ENCODE data around the gene ERC1. TPM values are rescaled to one million over a fixed set of nuclear protein-coding genes. Genes with fewer than 3 reads are reported as not detected.
"Not testable (repeated sequence)": the region's sequence is repeated elsewhere in the genome, so short reads cannot be mapped to it uniquely, and the experiment has no call there.

Gene ERC1
- total RNA-seq, 6 experiments from 2014 or later: 44.1 to 48.9 (median 47.9) TPM

DNA sequence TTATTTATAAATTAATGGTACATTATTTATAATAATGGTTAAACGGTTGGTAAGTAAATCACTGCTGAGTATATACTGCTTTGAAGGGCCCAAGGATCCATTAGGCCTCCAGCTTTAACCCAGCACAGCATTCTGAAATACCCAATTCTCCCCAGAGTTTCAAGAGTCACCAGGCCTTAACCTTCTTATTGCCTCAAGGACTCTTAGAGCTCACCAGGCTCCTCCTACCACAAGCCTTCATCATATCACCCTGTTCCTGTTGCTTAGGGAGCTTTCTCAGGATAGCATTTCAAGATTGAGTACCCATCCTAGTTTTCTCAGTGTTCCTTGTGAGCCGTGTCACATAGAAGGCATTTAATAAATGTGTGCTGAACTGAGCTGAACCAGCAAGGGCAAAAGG is 360.9 kb downstream of the ERC1 start:
- DNase-seq: peak; percentile 40
- peak overlapping the region; percentile 64 for H3K27ac Mint-ChIP-seq
- peaks cover 3% of the 10 kb centered on the region; the same call in 1 of the 2 replicates for H3K27me3 Mint-ChIP-seq (ENCODE audit: insufficient read depth)
- peaks cover 77% of the 10 kb centered on the region for H3K4me1 Mint-ChIP-seq (ENCODE audit: low read depth)
- H3K9me3 Mint-ChIP-seq: no peaks in the 10 kb centered on the region
- no peak overlapping the region for H3K4me3 Mint-ChIP-seq
- H3K36me3 Mint-ChIP-seq (ENCODE audit: low read depth): no peaks in the 10 kb centered on the region
- TF ChIP-seq, protein P1, sequence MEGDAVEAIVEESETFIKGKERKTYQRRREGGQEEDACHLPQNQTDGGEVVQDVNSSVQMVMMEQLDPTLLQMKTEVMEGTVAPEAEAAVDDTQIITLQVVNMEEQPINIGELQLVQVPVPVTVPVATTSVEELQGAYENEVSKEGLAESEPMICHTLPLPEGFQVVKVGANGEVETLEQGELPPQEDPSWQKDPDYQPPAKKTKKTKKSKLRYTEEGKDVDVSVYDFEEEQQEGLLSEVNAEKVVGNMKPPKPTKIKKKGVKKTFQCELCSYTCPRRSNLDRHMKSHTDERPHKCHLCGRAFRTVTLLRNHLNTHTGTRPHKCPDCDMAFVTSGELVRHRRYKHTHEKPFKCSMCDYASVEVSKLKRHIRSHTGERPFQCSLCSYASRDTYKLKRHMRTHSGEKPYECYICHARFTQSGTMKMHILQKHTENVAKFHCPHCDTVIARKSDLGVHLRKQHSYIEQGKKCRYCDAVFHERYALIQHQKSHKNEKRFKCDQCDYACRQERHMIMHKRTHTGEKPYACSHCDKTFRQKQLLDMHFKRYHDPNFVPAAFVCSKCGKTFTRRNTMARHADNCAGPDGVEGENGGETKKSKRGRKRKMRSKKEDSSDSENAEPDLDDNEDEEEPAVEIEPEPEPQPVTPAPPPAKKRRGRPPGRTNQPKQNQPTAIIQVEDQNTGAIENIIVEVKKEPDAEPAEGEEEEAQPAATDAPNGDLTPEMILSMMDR (IDR thresholded peaks at IDR 0.05): no peak

DNA sequence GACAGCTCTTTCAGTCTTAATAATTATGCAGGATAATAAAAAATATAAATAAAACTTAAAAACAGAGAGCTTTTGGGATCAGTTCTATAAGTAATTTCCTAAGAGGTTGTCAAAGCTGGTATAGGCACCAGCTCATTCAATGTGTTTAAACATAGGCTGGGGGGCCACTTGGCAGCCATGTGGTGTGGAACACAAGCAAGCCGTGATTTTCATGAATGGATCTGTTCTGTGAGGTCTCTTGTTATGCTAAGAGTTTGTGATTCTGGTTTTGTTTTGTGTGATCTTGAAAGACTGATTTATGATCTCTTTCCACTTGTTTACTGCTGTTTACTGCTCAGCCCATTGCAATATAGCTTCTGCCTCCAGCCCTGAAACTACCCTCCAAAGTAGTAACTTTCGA is 362.4 kb downstream of the ERC1 start:
- no peak for DNase-seq
- H3K4me1 Mint-ChIP-seq (ENCODE audit: low read depth): peaks cover 82% of the 10 kb centered on the region
- TF ChIP-seq, protein P1 (IDR thresholded peaks at IDR 0.05): no peak
- H3K9me3 Mint-ChIP-seq: no peaks in the 10 kb centered on the region
- H3K27ac Mint-ChIP-seq: no peak overlapping the region
- peaks cover 3% of the 10 kb centered on the region; the same call in 1 of the 2 replicates for H3K27me3 Mint-ChIP-seq (ENCODE audit: insufficient read depth)
- no peak overlapping the region for H3K4me3 Mint-ChIP-seq
- H3K36me3 Mint-ChIP-seq (ENCODE audit: low read depth): peaks cover 1% of the 10 kb centered on the region; the same call in 1 of the 2 replicates

DNA sequence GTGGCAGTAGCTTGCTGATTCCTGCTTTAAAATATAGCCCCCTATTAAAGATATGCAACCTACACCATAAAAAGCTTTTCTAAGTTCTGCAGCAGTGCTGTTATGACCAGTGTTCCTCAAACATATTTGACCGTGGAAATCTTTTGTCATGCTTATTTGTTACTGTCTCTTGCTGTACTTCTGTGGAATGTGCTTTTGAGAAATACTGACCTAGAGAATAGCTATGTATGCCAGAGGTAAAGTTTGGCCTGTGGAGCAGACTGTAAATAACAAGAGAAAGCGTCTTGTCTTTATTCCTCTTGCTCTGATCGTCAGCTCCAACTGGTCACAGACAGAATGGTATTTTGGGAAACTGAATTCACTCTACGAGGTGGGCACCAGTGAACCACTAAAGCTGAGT is 364.4 kb downstream of the ERC1 start:
- peaks cover 3% of the 10 kb centered on the region; the same call in 1 of the 2 replicates for H3K27me3 Mint-ChIP-seq (ENCODE audit: insufficient read depth)
- TF ChIP-seq, protein P1 (IDR thresholded peaks at IDR 0.05): no peak
- H3K27ac Mint-ChIP-seq: peak overlapping the region; percentile 54; the same call in 1 of the 2 replicates
- DNase-seq: peak; percentile 28
- no peaks in the 10 kb centered on the region for H3K9me3 Mint-ChIP-seq
- H3K36me3 Mint-ChIP-seq (ENCODE audit: low read depth): peaks cover 10% of the 10 kb centered on the region; the same call in 1 of the 2 replicates
- peaks cover 82% of the 10 kb centered on the region for H3K4me1 Mint-ChIP-seq (ENCODE audit: low read depth)
- H3K4me3 Mint-ChIP-seq: 0 out of 2 replicates have a peak overlapping the region, but pooled peaks have one; percentile 4

DNA sequence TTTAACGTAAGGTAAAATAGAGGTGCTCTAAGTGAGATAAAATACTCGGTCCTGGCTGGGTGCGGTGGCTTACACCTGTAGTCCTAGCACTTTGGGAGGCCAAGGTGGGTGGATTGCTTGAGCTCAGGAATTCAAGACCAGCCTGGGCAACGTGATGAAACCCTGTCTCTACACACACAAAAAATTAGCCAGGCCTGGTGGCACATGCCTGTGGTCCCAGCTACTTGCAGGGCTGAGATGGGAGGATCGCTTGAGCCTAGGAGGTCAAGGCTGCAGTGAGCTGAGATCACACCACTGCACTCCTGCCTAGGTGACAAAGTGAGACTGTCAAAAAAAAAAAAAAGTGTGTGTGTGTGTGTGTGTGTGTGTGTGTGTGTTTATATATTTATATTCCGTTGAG is 364.8 kb downstream of the ERC1 start:
- Mint-ChIP-seq H3K36me3 (ENCODE audit: low read depth) (peaks cover 10% of the 10 kb centered on the region; the same call in 1 of the 2 replicates), H3K4me3 (peak overlapping the region; percentile 36; the same call in 1 of the 2 replicates), H3K27ac (peak overlapping the region; percentile 54), H3K4me1 (ENCODE audit: low read depth) (peaks cover 82% of the 10 kb centered on the region)
- DNase-seq; H3K27me3 Mint-ChIP-seq (ENCODE audit: insufficient read depth); H3K9me3 Mint-ChIP-seq: not testable (repeated sequence)

DNA sequence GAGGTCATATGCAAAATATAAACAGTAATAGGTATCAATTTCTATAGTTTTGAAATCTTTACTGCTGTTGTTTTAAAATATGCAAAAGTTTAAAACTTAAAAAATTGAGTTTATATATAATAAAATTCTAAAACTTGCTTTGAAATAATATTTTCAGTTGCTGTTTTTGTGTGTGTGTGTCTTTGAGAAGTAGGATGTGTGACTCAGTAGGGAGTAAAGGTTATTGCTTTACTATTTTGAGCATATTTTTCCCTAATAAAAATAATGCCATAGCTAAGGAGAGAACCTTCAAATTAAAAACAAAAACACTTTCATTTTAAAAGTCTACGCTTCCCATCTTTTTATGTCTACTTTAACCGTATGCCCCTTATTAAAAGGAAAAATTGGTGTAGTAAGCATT is 365.3 kb downstream of the ERC1 start:
- H3K36me3 Mint-ChIP-seq (ENCODE audit: low read depth): peaks cover 10% of the 10 kb centered on the region; the same call in 1 of the 2 replicates
- no peak overlapping the region for H3K27ac Mint-ChIP-seq
- TF ChIP-seq, protein P1 (IDR thresholded peaks at IDR 0.05): no peak
- H3K27me3 Mint-ChIP-seq (ENCODE audit: insufficient read depth): peaks cover 3% of the 10 kb centered on the region; the same call in 1 of the 2 replicates
- no peak for DNase-seq
- no peaks in the 10 kb centered on the region for H3K9me3 Mint-ChIP-seq
- H3K4me1 Mint-ChIP-seq (ENCODE audit: low read depth): peaks cover 82% of the 10 kb centered on the region
- H3K4me3 Mint-ChIP-seq: peak overlapping the region; percentile 36; the same call in 1 of the 2 replicates

DNA sequence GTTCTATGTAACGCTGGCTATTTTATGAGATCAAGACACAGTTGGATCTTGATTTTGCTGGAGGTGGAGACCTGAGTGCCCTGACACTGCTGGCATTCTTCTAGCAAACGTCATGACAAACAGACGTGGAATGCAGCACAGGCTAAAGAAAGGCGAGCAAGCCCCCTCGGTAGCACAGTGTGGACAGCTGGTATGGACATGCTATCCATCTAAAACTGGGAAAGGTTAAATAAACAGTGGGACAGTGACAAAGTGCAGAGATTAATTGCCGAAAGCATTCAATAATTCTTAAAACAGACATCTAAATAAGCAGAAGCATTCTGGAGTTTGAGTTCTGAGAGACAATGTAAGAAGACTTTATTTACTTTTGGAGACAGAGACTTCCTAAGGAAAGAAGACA is 366.1 kb downstream of the ERC1 start:
- Mint-ChIP-seq H3K27ac (peak overlapping the region; percentile 74), H3K9me3 (no peaks in the 10 kb centered on the region), H3K4me1 (ENCODE audit: low read depth) (peaks cover 82% of the 10 kb centered on the region), H3K36me3 (ENCODE audit: low read depth) (peaks cover 10% of the 10 kb centered on the region; the same call in 1 of the 2 replicates), H3K27me3 (ENCODE audit: insufficient read depth) (peaks cover 3% of the 10 kb centered on the region; the same call in 1 of the 2 replicates), H3K4me3 (peak overlapping the region; percentile 53)
- DNase-seq: peak; percentile 30
- TF ChIP-seq, protein P1 (IDR thresholded peaks at IDR 0.05): no peak

Data from HFFc6 (cell line).